NOMO-1 (cell line): ENCODE data around the gene CDHR2.
A peak's percentile ranks its signal among the peaks of the same experiment; 100 is the strongest.

Source experiments
- DNase-seq, 2 experiments: peaks; one replicate each; lab custom pipeline; 2025; ENCODE audit not compliant: unreplicated experiment in 2 of 2; lab: John Stamatoyannopoulos, UW

The CDHR2 gene

DNA sequence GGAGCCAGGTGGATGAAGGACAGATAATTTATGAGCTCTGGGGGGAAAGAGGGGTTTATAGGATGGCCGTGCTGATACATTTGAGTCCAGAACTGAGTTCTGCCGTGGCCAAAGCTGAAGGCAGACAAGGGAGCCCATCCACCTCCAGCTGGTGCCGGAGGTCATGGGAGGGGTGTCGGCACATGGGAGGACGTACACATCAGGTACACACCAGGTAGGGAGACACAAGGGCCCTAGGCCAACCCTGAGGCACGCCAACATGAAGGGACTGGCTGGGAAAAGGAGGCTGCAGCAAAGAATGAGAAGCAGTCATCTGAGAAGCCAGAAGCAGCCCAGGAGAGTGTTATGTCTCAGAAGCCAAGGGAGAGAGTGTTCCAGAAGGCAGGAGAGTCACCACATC lies 62.9 kb downstream of the CDHR2 start:
- no peak for DNase-seq

DNA sequence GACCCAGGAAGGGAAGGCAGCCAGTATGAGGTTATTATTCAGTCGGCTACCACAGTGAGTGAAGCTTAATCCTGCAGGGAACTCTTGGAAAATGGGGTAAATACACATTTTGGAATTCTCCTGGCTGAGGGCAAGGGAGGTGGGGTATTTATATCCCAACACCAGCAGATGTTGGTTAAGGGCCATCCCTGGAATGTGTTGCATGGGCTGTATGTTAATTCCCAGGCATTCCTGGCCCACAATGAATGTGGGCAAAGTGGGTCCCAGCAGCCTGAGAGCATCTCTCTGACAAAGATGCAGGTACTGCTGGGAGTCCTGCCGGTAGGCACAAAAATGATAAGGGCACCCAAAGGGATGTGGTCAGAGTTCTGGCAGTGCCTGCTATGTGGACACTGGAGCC lies 63.7 kb downstream of the CDHR2 start:
- DNase-seq, result no peak

DNA sequence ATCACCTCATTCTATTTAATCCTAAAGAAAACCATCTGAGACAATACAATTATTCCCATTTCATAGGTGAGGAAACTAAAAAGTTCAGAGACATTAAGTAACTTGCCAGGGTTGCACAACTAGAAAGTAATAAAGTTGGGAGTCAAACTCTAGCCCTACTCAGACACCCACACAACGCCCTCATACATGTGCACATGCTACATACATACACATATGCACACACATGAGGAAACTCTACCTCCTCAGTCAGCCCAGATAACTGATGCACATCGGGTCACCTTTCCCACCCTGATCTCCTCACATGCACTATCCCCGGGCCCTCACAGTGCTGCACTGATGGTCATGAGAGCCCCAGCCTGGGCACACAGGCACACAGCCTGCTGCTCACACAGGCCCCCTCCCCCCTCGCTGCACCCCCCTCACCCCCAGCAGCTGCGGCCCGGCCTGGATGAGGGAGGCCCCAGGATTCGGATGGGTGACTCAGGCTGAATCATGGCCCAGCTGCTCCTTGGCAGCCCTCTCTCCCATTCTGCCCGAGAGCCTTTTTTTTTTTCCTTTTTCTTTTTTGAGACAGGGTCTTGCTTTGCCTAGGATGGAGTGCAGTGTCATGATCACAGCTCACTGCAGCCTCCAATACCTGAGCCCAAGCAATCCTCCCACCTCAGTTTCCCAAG lies 65.8 kb downstream of the CDHR2 start:
- DNase-seq, result no peak

DNA sequence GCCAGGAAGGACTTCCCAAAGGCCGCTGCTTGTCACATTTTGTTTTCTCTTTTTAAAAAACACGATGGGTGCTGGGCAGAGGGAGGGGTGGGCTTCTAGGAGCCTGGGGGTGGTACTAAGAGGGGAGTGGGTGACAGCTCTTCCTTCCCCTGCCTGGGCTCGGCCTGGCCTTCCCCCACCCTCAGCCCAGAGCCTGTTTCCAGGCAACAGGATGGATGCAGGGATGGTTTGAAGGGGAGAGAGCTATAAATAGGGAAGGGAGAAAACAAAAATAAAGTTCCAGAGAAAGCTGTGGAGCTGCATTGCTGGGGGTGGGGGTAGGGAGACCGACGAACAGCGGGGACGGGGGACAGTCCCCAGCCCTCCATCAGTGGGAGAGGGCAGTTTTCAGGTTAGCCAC lies 67.4 kb downstream of the CDHR2 start:
- DNase-seq, result no peak

DNA sequence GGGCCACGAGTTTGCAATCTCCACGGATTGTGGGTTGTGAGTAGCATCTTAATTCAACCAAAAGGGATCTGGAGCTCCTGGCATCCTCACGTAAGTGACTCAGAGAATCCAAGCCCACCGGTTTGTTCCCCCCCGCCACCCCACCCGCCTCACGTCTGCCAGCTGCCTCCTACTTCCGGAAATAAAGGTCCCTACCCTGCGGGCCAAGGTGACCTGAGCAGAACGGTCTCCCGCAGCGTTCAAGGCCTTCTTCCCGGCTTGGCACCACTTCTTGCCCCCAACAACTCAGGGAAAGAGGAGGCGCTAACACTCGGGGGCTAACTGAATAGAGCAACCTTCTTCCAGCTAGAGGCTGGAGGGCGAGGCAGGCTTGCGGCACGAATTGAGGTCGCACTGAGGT lies 69.6 kb downstream of the CDHR2 start:
- DNase-seq, result no peak

DNA sequence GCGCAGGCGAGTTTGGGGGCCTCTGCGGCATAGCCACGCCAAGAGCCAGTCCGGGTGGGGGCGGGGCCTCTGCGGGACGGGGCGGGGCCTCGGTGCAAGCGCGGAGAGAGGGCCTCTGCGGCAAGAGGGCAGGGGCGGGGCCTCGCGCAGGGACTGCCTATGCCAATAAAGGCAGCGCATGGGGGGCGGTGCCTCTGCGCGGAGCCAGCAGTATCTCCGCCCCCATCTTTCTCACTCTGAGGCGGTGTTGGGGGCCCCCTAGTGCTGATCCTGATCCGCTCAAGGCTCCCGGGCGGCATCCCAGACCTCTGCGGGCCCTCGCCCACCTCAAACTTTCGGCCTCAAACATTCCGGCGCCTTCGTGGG lies 70.0 kb downstream of the CDHR2 start:
- DNase-seq, result peak; percentile 62 to 66

DNA sequence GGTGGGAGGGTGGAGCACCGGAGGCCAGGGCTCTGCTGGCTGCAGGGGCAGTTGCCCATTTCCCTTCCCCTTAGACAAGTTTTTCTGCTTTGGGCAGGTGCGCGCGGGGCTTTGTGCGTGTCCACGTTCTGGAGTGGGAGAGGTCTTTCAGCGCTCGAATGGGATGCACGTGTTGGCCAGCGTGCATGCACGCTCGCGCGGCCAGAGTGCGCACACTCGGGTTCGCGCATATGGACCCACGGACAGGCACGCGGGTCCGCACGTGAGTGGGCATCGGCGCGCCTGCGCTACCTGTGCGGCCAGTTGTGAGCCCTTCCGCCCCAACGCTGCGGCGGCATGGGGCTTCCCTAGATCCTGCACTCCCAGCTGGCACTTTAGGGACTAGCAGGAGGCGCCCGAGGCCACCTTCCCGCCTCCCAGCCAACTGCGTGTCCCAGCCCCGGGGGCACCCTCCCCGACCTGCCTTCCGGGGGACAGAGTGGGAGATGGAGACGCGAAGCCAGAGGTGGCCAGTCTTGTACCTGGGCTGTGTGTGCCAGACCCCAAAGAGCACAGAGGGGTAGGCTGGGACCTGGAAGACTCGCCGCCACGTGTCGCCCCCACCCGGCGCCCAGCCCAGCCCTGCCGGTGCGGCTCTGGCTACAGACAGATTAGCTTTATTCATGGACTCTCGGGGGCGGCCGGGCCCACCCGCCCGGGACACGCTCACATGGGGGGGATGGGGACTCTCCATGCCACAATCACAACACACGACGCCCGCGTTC lies 70.6 kb downstream of the CDHR2 start:
- DNase-seq, result no peak

DNA sequence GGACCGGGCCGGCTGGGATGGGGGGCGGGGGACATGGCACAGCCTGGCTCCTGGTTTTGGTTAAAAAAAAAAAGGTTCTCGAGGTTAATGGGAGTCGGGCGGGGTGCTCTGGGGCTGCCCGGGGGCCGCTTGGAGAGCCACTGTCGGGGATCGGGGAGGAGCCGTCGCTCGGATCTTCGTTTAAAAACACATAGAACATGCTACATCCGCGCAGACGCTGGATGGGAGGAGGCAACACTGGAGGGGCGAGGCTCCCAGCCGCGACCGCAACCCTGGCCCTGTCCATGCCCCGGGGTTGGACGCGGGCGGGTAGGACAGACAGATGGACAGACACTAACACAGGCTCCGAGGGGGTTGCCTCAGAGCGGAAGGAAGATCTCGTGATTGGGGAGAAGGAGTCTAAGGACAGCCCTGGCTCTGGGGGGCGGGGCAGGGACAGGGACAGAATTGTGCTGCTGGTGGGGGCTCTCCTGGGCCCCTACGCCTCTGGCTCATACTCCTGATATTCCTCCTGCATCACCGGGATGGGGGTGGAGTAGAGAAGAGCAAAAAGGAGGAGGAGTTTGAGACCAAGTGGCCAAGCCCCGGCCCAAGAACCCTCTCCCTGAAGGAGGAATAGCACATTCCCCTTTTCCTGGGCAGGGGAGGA lies 71.3 kb downstream of the CDHR2 start:
- DNase-seq, result no peak

DNA sequence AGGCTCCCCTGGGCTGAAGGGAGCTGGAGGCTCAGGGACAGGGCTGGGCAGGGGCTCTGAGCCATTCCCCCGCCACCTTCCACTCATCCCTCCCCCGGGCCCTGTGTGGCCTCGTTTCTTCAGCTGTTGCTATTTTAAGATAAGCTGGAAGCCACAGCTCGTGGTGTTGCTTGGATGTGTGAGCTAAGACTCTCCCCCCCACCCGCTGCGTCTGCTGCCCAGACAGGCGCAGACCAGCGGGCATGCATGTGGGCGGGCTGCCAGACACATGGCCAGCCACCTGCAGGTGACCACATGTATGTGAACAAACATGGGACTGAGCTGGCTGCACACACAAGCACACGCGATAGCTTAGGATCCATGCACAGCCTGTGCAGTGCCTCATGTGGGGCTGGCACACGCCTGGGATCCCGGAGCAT lies 72.5 kb downstream of the CDHR2 start:
- DNase-seq, result no peak

DNA sequence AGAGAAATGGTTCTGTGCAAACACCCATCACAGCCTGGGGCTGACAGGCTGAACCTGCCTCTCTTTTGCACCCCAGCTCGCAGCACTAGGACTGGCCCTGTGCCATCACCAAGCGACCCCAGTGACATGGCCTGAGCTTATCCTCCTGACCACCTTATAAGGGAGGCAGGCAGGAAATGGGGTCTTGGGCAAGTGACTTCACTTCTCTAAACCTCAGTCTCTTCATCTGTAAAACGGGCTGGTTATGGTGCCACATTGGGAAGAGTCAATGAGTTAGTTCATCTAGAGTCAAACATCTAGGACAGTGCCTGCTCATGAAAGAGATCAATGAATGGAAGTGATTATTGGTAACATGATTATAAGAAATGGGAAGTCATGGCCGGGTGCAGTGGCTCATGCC lies 75.0 kb downstream of the CDHR2 start:
- DNase-seq, result no peak

DNA sequence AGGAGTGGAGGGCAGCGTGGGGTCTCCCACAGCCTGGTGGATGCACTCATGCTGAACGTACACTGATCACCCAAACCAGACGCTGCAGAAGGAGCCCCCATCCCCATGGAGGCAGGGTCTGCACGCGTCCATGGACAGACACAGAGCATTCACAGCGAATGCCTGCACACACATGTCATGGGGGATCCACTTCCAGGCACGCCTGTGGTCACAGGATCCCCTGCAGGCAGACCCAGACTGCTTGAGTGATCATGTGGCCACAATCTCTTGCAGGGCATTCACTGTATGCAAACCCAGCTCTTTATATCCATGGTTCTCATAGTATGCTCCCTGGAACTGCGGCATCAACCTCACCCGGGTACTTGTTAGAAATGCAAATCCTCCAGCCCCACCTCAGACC lies 75.8 kb downstream of the CDHR2 start:
- DNase-seq, result no peak

DNA sequence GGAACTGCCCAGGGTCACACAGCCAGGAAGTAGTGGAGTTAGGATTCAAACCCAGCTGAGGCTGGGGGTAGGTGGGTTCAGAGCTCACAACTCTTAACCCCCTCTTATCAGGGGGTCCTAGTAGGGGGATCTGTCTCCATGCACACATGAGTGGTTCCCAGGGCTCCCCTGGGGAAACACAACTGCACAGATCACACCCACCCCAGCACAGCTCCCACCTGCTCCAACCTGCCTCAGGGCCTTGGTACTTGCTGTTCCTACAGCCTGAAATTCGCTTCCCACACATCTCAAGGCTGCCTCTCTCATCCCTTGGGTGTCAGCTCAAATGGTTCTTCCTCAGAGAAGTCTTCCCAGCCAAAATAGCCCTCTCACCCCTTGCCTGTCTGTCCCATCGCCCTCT lies 76.4 kb downstream of the CDHR2 start:
- DNase-seq, result no peak

DNA sequence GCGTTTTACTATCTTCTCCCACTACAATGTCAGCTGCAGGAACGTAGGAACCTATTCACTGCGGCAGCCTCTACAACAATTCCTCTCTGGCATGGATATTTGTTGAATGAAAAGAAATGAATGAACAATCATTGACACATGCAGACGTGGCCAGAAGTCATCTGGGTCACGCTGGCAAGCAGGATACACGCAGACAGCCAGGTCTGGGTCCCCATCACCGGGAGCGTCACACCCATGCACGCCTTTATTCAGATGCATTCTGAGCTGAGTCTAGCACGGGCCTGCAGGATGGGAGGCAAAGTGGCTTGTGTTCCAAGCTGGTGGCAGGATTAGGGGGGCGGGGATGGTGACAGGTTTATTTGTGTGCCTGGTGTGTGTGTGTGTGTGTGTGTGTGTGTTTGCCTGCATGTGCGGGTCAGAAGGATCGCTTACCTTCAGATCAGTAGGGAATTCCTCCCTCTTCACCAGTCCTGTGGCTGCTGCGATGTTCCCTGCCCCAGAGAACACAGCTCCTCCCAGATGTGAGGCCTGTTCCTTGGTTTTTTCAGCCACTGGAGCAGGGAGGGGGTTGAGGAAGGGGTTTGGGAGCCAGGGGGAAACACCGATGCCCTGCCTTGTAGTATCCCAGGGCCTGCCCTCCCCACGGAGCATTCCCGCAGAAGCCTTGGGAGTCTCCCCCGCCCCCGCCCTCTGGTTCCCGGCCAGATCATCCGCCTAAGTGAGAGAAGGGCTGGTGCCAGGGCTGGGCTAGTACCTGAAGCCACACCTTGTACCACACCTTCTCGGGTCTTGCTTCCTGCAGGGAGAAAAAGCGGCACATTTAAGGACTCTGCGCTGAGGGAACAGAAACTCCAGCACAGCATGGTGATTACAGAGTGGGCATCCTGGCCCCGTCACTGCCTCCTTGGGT lies 77.1 kb downstream of the CDHR2 start:
- DNase-seq, result no peak

DNA sequence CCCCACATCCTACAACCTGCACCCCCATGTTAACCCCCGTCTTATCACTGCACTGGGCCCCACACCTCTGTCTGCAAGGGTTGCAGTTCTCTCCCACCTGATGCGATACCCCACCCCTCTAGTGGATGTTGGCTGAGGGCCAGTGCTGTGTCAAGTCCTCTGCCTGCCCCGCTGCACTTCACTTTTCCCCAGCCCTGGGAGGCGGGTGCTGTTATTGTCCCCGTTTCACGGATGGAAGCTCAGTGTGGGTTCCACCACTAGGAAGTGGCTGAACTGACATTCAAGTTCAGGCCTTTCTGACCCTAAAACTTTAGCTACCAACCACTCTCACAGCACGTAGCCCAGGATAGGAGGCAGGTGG lies 77.7 kb downstream of the CDHR2 start:
- DNase-seq, result no peak

DNA sequence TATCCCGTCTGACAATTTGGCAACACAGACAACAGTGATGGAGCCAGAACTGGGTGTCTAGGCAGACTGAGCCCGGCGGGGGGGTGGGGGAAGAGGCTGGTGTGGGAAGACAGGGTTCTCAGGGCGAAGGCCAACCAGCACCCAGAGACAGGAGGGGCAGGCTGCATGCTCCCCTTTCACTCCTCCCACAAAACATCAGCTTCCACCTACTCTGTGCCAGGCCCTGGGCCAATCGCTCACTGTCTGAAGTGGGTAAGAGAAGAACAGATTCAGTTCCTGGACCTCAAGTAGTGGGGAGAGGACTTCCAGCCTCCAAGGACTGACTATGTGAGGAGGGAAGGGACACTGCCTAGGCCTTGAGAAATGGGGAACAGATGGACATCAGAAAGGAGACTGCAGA lies 78.4 kb downstream of the CDHR2 start:
- no peak for DNase-seq

DNA sequence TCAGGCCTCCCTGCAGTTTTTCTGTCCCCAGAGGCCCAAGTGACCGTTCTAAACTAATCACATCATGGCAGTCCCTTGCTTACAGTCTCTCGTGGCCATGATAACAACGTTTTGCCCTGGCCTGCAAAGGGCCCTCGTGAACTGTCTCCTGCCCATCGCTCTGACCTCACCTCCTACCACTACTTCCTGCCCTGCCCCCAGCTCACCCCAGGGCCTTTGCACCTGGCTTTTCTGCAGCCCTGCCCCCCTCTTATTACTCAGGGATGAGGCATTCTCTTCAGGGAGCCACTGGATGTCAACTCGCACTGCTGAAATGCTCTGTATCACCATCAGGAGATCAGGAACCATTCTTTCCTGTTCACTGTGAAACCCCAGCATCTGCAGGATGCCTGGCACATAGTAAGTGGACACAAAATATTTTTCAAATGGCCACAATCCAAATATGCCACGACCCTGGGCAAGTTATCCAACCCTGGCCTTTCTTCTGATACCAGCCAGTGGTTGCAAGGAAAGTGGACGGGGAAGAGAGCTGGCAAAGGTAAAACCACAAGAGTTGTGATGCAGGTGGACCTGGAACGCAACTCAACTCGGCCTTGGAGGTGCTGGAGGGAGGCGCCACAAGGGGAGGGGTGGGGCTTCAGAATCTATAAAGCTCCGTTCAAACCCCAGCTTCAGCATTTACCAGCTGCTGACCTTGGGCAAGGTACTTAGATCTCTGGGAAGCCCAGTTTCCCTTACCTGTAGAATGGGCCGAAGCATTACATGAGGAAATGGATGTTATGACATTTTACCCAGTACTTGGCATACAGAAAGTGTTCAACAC lies 79.5 kb downstream of the CDHR2 start:
- DNase-seq, result no peak

DNA sequence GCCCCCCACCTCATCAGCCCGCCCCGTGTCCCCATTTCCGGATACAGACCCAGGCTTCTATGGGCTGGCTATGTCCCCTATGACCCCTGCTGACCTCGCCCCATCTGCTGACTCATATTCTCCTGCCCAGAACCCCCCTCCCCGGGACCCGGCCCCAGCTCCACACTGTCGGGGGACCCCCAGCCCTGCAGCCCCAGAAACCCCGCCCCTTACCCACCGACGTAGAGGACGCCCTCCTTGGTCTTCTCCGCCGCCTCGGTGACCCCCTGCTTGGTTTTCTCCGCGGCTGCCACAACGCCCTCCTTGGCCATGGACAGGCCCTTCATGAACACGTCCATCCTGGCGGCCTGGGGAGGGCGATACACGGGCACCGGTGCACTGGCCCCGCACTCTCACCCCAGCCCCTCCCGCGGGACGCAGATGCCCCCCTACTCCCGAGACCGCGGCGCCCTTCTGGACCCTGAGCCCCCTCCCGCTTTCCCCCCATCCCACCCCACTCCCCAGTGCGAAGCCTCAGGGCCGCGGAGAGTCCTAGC lies 80.2 kb downstream of the CDHR2 start:
- no peak for DNase-seq

DNA sequence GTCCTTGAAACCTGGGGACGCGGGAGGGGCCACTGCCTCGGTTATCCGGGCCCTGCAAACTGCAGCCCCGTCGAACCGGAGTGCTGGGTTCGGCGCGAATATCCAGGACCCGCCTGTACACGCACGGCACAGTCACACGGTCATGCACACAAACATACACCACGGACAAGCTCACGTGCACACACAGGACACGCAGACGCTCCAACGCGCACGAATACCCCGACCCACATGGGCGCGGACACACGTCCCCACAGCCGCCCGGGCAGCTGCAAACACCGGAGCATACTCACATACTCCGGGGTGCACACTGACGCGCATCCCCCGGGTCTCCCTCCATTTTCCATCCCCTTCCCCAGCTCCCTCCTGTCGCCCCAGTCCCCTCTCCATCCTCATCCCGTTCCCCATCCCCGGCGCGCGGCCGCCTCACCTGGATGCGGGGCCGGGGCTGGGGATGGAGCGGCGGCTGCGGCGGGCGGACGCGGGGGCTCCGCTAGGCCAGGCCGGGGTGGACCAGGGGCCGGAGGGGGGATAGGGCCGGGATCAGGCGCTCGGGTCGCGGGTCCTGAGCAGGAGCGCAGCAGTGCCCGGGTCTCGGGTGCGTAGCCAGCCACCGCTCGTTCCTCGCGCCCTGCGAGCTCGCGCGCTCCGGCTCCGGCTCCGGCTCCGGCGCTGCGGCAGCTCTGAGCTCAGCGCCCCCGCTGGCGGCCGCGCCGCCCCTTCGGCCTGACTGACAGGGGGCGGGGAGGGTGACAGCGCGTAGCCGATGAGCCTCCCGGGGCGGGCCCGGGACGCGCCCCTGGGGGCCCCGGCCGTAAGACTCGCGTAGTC lies 80.9 kb downstream of the CDHR2 start, which contains the start of the genes EIF4E1B and SNCB:
EIF4E1B (plus strand) TSS at position 823 of the 828 bp plus-strand sequence. CDS start 12,113 bp downstream, outside the sequence.
SNCB (minus strand) TSS at position 682 of the 828 bp plus-strand sequence. CDS start 880 bp downstream, outside the sequence.
- DNase-seq, result no peak

DNA sequence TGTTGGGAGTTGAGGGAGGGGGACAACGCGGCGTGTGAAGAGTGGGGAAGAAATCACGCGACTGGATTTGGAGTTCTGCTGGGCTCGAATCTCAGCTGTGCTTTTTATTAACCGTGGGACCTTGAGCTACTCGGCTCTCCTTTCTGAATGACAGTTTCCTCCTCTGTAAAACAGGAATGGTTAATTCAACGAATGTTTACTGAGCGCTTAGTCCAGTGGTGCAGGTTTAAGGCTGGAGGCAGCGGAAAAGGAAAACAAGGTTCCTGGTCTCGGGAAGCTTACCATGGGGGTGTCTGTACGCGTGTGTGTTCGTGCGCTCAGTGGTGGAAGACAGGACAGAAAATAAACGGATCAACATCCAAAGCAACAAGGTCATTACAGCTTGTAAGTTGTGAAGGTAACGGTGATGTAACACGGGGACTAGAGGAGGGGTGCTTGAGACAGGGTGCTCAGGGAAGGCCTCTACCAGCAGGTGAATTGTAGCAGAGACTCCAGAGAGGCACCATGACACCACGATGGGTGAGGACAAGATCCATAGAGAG lies 81.6 kb downstream of the CDHR2 start:
- no peak for DNase-seq
